HG02623 (cell line): ENCODE measurements around the gene NCLN.
A peak's percentile ranks its signal among the peaks of the same experiment; 100 is the strongest.
"Not testable (repeated sequence)": the region's sequence is repeated elsewhere in the genome, so short reads cannot be mapped to it uniquely, and the experiment has no call there.

ENCODE experiments used
- ATAC-seq: cut with Tn5 transposase; IDR thresholded peaks from one replicate; pipeline ENCODE4 v1.9.1; 2021; ENCODE audit warnings: moderate library complexity; ENCODE audit not compliant: unreplicated experiment

Gene NCLN

DNA sequence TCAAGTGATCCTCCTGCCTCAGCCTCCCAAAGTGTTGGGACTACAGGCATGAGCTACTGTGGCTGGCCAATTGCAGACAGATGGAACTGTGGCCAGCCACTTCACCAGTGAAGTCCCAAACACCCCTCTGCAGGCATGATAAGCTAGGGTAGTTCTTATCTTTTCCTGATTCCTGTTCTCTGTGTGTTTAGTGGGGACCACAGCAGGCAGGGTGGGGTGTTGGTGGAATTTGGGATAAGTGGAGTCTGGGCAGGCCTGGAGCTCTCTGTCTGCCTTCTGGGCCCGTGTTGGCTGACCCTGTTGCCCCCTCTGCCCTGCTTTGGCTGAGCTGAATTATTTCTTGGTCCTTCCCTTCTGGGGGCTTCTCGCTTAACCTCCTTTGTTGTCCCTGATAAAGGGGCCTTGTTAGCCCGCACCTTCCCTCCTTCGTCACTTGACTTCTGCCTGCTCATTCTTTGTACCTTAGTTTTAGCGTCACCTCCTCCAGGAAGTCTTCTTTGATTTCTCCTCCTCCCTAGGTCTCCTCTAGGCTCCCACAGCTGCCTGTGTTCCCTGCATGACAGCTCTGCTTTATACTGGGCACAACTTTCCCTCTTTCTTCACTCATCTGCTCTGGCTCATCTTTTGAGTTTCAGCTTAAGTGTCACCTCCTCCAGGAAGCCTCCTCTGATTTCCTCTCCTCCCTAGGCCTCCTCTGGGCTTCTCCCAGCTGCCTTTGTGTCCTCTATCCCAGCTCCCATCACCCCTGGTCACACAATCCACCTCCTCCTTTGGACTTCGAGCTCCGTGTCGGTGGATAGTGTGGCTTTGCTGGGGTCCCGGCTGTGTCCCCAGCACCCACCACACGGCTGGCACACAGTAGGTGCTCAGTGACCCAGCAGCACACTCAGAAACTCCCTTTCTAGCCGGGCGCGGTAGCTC lies 1.7 kb upstream of the NCLN start:
- ATAC-seq = no peak

DNA sequence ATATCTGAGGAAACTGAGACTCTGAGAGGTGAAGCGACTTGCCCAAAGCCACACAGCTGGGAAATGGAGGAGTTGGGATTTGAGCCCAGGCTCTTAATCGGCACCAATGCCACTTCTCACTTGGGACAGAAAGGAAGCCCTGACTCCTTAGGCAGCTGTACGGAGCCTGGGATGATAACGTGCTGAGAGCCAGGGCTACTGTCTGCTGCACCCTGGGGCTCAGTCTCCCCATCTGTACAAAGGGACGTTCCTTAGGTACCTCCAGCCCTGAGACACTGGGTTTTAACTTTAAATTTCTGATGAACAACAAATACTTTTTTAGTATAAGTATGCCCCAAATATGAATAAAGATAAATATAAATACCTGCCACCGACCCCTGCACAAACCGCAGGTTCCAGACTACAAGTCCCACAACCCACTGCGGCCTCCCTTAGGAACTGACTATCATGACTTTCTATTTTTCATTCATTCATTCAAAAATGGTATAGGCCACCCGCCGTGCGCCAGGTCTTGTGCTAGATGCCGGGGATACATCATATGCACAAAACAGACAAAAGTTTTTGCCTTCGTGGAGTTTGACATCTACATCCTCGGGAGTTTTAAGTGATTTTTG lies 776 bp upstream of the NCLN start:
- ATAC-seq = peak; percentile 17

DNA sequence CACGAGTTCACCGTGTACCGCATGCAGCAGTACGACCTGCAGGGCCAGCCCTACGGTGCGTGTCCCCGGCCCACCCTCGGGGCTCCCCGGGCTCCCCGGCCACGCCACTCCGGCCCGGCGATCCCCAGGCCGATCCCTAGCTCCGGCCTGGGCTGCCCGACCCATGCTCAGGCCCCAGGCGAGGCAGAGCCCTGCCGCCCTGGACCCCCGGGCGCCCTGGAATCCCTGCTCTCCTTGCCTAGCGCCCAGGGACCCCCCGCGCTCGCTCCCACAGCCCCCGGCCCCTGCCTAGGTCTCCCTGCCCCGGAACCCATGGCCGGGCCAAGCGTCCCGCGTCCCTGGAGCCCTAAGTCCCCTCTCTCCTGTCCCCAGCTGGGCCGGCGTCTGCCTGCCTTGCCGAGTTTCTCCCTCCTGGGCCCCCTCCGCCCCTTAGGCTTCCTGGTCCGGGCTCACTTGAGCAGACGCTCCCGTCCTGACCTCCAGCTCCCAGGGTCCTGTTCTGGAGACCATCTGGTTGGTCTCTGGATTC lies 494 bp downstream of the NCLN start:
- peak; percentile 10 for ATAC-seq

DNA sequence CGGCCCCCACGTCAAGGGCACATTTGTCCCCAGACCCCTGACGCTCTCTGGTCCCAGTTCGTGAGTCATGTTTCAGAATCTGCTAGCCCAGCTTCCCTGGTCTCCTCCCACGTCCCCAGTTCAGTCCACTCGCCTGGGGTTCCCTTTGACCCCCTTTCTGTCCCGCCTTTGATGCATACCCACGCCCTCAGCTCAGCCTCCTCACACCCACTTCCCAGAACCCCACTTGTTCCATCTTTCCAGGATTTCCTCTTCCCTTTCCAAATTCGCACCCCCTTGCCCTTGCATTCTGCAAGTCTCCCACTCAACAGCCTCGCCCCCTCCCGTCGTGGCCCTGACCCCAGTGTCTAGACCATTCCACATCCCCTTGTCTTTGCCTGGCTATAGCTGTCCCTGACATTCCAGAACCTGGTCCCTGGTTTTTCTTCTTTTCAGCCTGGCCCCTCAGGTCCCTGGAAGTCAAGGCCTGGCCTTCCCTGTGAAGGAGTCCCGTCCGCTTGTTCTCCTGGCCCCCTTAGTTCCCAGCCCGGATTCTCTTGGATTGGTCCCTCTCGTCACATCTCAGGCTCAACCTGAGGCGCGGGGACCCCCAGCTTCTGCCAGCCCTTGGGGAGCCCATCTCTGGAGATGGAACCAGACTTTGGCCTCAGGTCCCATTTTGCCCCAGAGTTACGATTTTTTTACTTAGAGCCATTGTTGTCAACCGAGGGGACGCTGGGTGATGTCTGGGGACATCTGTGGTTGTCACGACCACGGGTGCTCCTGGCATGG lies 1.3 kb downstream of the NCLN start:
- no peak for ATAC-seq

DNA sequence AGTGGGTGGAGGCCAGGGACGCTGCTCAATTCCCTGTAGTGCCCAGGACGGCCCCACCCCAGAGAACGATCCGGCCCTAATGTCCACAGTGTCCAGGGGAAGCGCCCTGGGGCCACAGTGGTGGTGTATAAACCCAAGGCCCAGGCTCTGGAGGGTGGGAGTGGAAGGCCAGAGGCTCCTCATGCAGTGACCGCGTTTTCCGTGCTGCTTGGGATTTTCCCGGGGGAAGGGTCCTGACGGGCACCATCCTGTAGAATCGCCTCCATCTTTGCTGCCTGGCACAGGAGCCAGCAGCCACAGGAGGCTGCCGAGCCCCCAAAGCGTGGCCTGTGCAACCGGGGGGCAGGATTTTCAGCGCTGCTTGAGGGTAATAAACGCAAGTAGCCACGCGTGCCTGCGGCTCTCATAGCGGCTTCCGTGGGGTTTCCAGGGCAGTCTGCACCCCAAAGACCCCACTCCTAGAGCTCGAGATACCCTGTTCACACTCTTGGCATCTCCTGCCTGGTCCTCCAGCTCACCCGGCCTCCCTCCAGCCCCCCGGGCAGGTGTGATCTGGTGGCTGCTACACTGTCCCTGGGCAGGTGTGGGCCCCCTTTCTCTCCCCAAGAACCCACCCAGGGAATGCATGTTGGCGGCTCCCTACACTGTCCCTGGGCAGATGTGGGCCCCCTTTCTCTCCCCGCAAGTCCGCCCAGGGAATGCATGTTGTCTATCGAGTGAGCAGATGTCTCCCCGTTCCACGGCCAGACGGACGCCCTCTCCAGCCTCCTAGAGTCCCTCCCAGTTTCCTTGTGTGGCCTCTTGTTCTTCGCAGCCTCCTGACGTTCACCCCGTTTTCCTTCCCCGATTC lies 2.2 kb downstream of the NCLN start:
- ATAC-seq = no peak

DNA sequence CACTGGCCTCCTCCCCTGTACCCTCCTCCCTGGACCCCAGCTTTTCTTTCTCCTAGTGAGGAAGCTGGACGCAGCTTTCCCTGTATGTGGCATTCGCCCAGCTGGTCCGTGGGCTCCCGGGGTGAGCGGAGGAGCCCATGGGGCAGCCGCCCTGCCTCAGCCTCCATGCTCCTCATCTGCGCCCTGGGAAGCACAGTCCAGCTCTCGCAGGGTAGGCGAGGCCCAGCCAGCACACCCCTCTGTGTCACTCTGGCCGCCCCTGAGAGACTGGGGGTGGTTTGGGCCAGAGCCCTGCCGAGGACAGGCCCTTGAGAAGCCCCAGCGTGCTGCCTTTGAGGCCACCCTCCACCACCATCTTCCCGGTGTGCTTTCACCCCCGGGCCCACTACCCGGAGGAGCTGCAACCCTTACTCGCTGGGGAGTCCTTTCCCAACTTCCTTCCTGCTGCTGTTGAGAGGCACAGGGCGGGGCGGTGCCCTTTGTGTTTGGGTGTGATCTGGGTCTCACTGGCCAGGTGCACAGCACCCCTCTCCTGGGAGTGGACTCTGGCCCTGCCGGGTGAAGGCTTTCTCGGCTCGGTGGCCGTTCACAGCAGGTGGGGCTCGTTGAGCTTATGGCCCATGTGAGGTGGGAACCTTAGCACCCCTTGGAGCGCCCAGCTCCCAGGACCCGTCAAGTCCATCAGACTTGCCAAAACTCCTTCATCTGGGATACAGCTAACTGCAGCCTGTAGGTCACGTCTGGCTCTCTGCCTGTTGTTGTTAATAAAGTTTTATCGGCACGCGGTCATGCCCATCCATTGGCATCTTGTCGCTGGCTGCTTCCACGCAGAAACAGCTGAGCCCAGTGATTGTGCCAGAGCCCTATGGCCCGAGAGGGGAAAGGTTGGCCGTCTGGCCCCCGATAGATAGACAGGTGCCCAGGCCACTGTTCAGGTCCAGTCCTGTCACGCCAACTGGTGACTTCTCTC lies 3.2 kb downstream of the NCLN start:
- no peak for ATAC-seq

DNA sequence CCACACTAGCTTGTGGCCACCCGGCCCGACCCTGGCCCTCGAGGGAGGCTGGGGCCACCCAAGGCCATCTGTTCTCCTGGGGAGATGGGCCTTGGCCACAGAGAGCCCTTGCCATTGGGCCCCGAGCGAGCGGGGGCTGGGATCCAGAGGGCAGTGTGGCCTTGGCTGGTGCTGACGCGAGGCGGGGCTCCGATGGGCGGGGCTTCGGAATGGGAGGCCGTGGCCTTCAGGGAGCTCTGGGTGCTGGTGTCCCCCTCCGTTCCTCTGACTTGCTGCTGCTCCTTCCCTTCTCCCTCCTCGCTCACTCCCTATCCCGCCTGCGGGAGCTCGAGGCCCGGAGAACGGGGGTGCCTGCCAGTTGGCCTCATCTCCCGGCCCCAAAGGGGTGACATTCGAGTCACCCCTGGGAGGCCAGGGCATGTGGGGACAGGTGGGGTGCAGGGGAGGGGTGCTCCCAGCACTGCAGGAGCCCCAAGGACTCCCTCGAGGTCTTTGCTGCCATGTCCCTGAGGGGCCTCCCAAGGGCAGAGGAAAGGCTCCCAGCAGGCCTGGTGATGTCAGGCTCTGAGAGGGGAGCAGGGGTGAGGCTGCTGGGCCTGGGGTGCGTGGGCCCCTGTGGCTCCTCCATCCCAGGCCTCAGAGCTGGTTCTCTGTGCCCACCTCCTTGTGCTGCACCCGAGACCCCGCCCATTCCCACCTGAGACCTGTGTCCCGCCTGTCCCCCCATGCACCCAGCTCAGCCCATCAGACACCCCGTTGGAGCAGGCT lies 4.2 kb downstream of the NCLN start:
- no peak for ATAC-seq

DNA sequence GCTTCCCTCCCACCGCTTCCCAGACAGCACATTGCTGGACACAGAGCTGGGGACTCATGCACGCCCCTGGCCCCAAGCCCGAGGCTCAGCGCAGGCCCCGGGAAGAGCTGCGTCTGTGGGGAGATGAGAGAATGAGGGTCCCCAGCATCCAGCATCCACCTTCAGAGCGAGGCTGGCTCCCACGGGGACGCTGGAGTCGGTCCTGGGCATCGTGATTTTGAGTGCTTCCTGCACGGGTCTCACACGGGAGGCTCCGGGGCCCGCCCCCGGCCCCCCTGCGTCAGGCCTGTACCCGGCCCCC lies 4.7 kb downstream of the NCLN start:
- no peak for ATAC-seq

DNA sequence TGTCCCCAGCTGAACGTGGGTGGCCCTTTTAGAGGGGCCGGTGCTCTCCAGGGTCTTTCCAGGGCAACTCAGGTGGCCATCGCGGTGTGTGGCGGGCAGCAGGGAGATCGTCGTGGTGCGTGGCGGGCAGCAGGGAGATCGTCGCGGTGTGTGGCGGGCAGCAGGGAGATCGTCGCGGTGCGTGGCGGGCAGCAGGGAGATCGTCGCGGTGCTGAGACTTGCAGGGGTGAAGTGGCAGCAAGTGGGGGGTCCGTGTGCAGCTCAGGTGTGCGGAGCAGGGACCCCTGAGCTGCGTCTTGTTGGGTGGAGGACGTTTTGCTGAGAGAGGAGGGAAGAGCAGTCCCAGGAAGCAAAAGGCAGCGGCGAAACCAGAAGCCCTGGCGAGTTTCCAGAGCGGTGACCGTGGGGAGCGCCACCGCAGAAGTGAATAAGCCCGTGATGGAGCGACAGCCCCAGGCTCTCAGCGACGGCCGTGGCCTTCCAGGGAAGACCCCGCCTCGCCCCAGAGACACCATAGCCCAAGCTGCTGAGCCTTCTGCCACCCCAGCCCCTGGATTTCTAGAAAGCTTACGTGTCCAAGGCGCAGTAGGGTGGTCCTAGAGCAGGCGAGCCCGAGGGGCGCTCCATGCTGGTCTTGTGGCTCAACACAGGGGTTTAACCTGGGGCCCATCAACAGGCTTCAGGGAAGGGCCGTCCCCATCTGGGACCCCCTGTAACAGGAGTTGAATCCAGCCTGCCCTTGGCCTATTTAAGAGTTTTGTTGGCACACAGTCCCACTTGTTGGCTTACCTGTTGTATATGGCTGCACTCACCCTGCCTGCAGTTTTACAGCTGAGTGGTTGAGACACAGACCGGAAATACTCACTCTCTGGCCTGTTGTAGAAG lies 5.4 kb downstream of the NCLN start:
- no peak for ATAC-seq

DNA sequence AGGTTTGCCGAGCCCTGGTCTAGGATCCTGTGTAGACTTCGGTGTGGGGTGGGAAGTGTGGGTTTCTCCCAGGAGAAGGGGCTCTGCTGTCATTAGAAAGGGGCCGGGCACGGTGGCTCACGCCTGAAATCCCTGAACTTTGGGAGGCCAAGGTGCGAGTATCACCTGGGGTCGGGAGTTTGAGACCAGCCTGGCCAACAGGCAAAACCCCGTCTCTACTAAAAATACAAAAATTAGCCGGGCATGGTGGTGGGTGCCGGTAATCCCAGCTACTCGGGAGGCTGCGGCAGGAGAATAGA lies 6.0 kb downstream of the NCLN start:
- ATAC-seq = not testable (repeated sequence)

DNA sequence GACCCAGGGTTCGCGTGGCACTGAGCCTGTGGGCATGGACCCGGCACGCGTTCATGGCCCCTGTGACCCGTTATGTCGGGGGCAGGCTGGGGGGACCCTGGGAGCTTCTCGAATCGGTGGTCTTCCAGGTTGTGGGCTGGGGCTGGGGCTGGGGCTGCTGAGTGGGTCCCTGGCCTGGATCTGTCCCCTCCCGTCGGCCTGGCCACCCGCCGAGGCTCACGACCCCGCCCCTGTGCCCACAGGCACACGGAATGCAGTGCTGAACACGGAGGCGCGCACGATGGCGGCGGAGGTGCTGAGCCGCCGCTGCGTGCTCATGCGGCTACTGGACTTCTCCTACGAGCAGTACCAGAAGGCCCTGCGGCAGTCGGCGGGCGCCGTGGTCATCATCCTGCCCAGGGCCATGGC lies 6.5 kb downstream of the NCLN start:
- ATAC-seq = no peak

DNA sequence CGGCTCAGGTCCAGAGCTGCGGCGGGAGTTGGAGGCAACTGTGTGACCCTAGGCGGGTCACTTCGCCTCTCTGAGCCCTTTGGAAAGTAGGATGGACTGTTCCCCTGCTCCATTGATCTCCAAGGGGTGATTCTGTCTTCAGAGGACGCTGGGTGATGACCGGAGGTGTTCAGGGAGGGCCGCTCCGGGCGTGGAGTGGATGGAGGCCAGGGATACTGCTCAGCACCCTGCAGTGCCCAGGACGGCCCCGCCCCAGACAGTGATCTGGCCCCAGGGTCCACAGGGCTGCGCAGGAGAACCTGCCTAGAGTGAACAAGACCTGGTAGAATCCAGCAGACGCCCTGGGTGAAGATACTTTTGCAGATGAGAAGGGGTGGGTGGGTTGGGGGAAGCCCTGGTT lies 7.0 kb downstream of the NCLN start:
- no peak for ATAC-seq

DNA sequence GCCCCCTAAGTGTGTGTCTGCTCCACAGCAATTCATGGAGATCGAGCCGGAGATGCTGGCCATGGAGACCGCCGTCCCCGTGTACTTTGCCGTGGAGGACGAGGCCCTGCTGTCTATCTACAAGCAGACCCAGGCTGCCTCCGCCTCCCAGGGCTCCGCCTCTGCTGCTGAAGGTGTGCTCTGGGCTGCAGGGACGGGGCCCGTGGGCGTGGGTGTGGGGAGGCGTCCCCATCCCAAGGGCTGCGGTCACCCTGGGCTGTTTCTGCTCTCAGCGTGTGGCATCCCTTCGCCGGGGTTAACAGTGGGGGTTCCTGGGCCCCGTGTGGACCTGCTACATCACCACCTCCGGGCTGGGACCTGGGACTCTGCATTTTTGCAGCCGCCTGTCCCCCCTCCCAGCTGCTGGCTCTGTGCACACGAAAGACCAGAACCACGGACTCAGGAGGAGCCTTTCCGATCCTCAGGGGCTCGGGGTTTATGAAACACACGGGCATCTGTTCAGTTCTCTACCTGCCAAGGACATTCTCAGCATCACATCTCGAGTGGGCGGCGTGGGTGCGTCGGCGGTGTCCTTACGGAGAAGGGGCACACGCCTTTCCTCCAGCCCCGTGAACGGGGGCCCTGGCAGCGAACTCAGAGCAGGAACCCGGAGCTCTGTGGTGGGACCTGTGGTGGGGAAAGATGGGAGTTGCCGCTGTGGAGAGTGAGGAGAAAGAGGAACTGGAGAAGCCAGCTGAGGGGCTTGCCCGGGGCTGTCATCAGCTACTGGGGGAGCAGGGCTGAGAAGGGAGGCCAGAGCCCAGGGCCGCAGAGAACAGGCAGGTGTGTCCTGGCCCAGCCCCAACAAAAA lies 7.8 kb downstream of the NCLN start:
- ATAC-seq = no peak

DNA sequence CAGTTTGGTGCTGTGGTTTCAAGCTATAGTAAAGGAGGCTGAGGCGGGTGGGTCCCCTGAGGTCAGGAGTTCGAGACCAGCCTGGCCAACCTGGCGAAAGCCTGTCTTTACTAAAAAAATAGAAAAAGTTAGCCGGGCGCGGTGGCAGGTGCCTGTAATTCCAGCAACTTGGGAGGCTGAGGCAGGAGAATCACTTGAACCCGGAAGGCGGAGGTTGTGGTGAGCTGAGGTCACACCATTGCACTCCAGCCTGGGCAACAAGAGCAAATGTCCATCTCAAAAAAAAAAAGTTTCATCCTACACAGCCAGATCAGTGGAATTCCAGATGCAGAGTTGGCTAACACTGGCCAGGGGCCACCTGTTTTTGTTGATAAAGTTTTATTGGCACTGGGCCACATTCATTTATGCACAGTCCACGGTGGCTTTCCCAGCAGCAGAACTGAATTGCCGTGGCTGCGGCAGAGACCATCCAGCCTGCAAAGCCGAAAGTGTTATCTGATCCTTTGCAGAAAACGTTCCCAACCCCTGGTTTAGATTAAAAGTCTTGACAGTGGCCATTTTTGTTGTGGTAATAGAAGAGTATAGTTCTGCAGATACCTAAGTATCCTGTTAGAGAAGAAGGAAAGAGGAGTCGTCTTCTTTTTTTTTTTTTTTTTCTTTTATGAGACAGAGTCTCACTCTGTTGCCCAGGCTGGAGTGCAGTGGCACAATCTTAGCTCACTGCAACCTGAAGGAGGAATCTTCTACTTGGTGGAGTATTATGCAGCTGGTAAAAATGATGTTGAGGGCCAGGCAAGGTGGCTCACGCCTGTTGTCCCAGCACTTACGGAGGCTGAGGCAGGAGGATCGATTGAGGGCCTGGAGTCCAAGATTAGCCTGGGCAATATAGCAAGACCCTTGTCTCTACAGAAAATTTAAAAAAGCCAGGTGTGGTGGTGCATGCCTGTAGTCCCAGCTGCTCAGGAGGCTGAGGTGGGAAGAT lies 8.7 kb downstream of the NCLN start:
- no peak for ATAC-seq

DNA sequence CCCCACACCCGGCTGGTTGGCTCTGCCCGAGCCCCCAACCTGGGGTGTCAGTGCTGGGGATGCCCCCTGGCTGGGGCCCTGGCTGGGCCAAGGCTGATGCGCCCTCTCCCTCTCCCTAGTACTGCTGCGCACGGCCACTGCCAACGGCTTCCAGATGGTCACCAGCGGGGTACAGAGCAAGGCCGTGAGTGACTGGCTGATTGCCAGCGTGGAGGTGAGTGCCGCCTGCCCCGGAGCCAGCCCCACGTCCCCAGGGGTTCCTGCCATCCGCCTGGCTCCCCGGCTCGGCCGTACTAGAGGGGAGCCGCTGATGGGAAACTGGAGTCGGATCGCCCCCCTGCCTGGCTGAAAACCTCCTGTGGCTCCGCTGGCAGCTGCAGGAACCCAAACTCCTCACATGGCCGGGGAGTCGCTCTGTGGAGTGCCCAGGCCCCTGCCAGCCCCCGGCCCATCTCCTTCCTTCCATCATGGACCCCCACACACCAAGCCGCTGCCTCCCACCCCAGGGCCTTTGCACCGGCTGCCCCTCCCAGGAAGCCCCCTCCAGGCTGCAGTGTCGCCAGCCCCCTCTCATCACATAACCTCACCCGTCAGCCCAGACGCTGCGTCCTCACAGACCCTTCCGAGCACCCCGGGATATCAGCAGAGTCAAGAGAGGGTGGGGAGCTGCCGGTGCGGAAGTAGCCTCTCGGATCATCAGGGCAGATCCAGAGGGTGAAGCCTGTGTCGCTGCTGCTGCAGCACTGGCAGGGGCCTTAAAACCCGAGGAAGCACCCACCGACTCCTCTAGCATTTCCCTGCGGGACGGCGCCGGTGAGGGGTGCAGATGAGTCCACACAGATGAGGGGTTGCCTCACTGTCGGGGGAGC lies 10.6 kb downstream of the NCLN start:
- ATAC-seq = no peak
